HEK293 (cell line): Measurements from ENCODE around the gene PLCXD1.
A peak's percentile ranks its signal among the peaks of the same experiment; 100 is the strongest.

Source experiments
- CTCF ChIA-PET: fragments of 350-600 bp; formaldehyde crosslinking; extraction: SDS; loops from one replicate; lab custom pipeline; 2021; ENCODE audit warnings: antibody characterized with exemption; lab: Yijun Ruan, JAX
- POLR2A ChIA-PET: fragments of 300-600 bp; formaldehyde crosslinking; extraction: SDS; loops from one replicate; lab custom pipeline; 2020; ENCODE audit warnings: antibody characterized with exemption, inconsistent platforms; lab: Yijun Ruan, JAX
- H3K27ac ChIP-seq: fragments of 200-500 bp; sonication (Bioruptor generic); 2 replicates; pipeline ENCODE4 v1.5.1; 2014; ENCODE audit warnings: low read depth, low read length, control low read depth, inconsistent platforms; ENCODE audit errors: extremely low read depth
- H3K36me3 ChIP-seq, 2 experiments: fragments of 200-500 bp in 1 of 2; sonication (Bioruptor generic) in 1 of 2; 1 replicate in 1 of 2; 2 replicates in 1 of 2; pipeline ENCODE4 v1.5.1; 2014 to 2017; ENCODE audit warnings: inconsistent platforms in 2 of 2, low read length in 2 of 2; ENCODE audit not compliant: control insufficient read depth in 2 of 2, insufficient read depth in 1 of 2
- H3K4me1 ChIP-seq: fragments of 200-500 bp; sonication (Bioruptor generic); 2 replicates; pipeline ENCODE4 v1.5.1; 2014; ENCODE audit warnings: mild to moderate bottlenecking, low read length, inconsistent platforms; ENCODE audit not compliant: control insufficient read depth, insufficient read depth
- H3K4me3 ChIP-seq: 2 replicates; pipeline ENCODE4 v1.5.1; 2011; ENCODE audit warnings: low read depth, mild to moderate bottlenecking, control low read depth, low read length, moderate library complexity
- H3K9me3 ChIP-seq: fragments of 200-500 bp; sonication (Bioruptor generic); 2 replicates; pipeline ENCODE4 v1.5.1; 2014; ENCODE audit warnings: low read depth, low read length, inconsistent platforms; ENCODE audit not compliant: control insufficient read depth, insufficient read depth
- EGR2 ChIP-seq: fragments of 450-650 bp; formaldehyde crosslinking; IDR thresholded peaks from 2 replicates; pipeline ENCODE4 v1.5.1; 2016; ENCODE audit warnings: low read depth, missing biosample characterization, missing genetic modification characterization
- KLF1 ChIP-seq: fragments of 450-650 bp; formaldehyde crosslinking; IDR thresholded peaks from 2 replicates; pipeline ENCODE4 v1.5.1; 2016; ENCODE audit warnings: missing biosample characterization, missing genetic modification characterization
- KLF8 ChIP-seq: fragments of 450-650 bp; formaldehyde crosslinking; IDR thresholded peaks from 2 replicates; pipeline ENCODE4 v1.5.1; 2016; ENCODE audit warnings: missing biosample characterization, missing genetic modification characterization
- KLF9 ChIP-seq: fragments of 450-650 bp; formaldehyde crosslinking; IDR thresholded peaks from 2 replicates; pipeline ENCODE4 v1.5.1; 2016; ENCODE audit warnings: missing biosample characterization, missing genetic modification characterization, low read depth
- SETDB1 ChIP-seq: IDR thresholded peaks from one replicate; pipeline ENCODE4 v1.6.1; 2017; ENCODE audit warnings: mild to moderate bottlenecking, low read length, moderate library complexity, mixed read lengths; ENCODE audit not compliant: insufficient read length
- TRIM28 ChIP-seq: IDR thresholded peaks from 2 replicates; pipeline ENCODE4 v1.6.1; 2011; ENCODE audit warnings: low read length, control low read depth, borderline replicate concordance
- ZEB2 ChIP-seq: fragments of 450-650 bp; formaldehyde crosslinking; IDR thresholded peaks from 2 replicates; pipeline ENCODE4 v1.5.1; 2016; ENCODE audit warnings: missing biosample characterization, missing genetic modification characterization
- ZNF223 ChIP-seq: fragments of 450-650 bp; formaldehyde crosslinking; IDR thresholded peaks from 2 replicates; pipeline ENCODE4 v1.5.1; 2016; ENCODE audit warnings: missing biosample characterization, missing genetic modification characterization
- ZNF433 ChIP-seq: fragments of 450-650 bp; formaldehyde crosslinking; IDR thresholded peaks from 2 replicates; pipeline ENCODE4 v1.5.1; 2016; ENCODE audit warnings: missing biosample characterization, missing genetic modification characterization, low read depth
- ZNF544 ChIP-seq: fragments of 450-650 bp; formaldehyde crosslinking; IDR thresholded peaks from 2 replicates; pipeline ENCODE4 v1.5.0; 2017; ENCODE audit warnings: missing biosample characterization, missing genetic modification characterization
- ZNF571 ChIP-seq: fragments of 450-650 bp; formaldehyde crosslinking; IDR thresholded peaks from 2 replicates; pipeline ENCODE4 v1.5.0; 2017; ENCODE audit warnings: missing biosample characterization, missing genetic modification characterization
- ZNF621 ChIP-seq: fragments of 450-650 bp; formaldehyde crosslinking; IDR thresholded peaks from 2 replicates; pipeline ENCODE4 v1.5.1; 2017; ENCODE audit warnings: missing biosample characterization, missing genetic modification characterization
- ZNF629 ChIP-seq: fragments of 450-650 bp; formaldehyde crosslinking; IDR thresholded peaks from 2 replicates; pipeline ENCODE4 v1.5.1; 2017; ENCODE audit warnings: missing biosample characterization, missing genetic modification characterization
- ZNF670 ChIP-seq: fragments of 450-650 bp; formaldehyde crosslinking; IDR thresholded peaks from 2 replicates; pipeline ENCODE4 v1.5.1; 2016; ENCODE audit warnings: missing biosample characterization, missing genetic modification characterization, low read depth
- ZNF677 ChIP-seq: fragments of 450-650 bp; IDR thresholded peaks from 2 replicates; pipeline ENCODE4 v1.5.0; 2018; ENCODE audit warnings: missing biosample characterization, mild to moderate bottlenecking, missing genetic modification characterization, moderate library complexity
- ZNF707 ChIP-seq: fragments of 450-650 bp; formaldehyde crosslinking; IDR thresholded peaks from 2 replicates; pipeline ENCODE4 v1.5.1; 2016; ENCODE audit warnings: missing biosample characterization, missing genetic modification characterization
- ZNF777 ChIP-seq: fragments of 450-650 bp; formaldehyde crosslinking; IDR thresholded peaks from 2 replicates; pipeline ENCODE4 v1.5.1; 2017; ENCODE audit warnings: missing biosample characterization, missing genetic modification characterization, borderline replicate concordance
- ZNF837 ChIP-seq: fragments of 450-650 bp; formaldehyde crosslinking; IDR thresholded peaks from 2 replicates; pipeline ENCODE4 v1.5.1; 2016; ENCODE audit warnings: missing biosample characterization, missing genetic modification characterization
- ZXDB ChIP-seq: fragments of 450-650 bp; formaldehyde crosslinking; IDR thresholded peaks from 2 replicates; pipeline ENCODE4 v1.5.1; 2016; ENCODE audit warnings: missing biosample characterization, missing genetic modification characterization
- TF ChIP-seq, protein P1 (sequence below): fragments of 450-650 bp; formaldehyde crosslinking; IDR thresholded peaks from 2 replicates; pipeline ENCODE4; 2016; ENCODE audit warnings: missing biosample characterization, missing genetic modification characterization
- TF ChIP-seq, protein P2 (sequence below): fragments of 450-650 bp; formaldehyde crosslinking; IDR thresholded peaks from 2 replicates; pipeline ENCODE4 v1.5.1; 2017; ENCODE audit warnings: missing biosample characterization, missing genetic modification characterization
- TF ChIP-seq, protein P3 (sequence below): fragments of 450-650 bp; formaldehyde crosslinking; IDR thresholded peaks from 2 replicates; pipeline ENCODE4 v1.5.1; 2016; ENCODE audit warnings: missing biosample characterization, missing genetic modification characterization
- TF ChIP-seq, protein P4 (sequence below): IDR thresholded peaks from 2 replicates; pipeline ENCODE4 v1.6.1; 2011; ENCODE audit warnings: mild to moderate bottlenecking, low read depth, low read length, borderline replicate concordance

Gene PLCXD1

DNA sequence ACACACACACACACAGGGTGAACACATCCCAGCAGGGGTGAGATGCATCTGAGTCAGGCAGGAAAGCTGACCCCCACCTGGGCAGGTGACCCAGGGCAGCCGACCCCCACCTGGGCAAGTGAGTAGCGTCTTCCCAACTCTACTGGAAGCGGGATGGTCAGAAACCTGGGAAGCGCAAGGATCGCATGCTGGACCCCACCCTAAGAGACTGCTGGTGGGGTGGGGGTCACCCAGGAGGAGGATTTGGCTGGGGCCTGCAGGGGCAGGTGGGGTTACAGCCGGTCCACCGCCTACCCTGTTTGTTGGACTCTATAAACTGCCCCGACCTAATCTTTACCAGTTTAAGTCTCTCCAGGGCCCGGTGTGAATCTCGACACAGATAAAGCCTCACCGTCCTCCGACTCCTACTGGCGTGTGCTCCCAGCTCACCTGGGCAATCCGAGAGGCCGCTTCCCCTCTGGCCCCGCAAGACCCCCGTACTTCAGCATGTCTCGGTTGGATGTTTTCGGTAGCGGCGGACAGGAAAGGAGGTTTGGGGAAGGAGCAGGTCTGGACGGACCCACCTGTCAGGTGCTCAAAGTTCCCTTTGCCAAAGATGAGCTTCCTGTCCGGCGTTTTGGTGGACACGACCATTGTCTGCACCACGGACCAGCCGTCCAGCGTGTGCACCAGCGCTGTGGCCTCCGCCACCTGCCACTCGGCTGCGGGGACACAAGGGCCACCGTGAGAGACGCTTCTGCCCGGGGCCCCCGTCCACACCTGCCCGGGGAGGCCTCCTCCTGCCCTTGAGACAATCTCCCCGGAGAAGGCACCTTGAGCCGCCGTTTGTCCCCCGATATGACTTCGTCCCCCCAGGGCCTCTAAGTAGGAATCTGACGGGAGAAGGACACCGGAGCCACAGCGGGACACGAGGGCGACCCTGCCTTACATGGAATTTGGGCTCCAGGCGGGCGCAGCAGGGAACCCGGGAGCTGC is 35.5 kb downstream of the PLCXD1 start:
- H3K27ac ChIP-seq: no peak overlapping the region
- H3K4me3 ChIP-seq: no peak overlapping the region
- POLR2A ChIA-PET: no interaction called here
- TF ChIP-seq ZNF837 (tag by site-specific recombination) (no peak), KLF1 (tag by site-specific recombination) (no peak)
- TF ChIP-seq, protein P1, sequence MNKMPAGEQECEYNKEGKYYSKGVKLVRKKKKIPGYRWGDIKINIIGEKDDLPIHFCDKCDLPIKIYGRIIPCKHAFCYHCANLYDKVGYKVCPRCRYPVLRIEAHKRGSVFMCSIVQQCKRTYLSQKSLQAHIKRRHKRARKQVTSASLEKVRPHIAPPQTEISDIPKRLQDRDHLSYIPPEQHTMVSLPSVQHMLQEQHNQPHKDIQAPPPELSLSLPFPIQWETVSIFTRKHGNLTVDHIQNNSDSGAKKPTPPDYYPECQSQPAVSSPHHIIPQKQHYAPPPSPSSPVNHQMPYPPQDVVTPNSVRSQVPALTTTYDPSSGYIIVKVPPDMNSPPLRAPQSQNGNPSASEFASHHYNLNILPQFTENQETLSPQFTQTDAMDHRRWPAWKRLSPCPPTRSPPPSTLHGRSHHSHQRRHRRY: no peak
- TF ChIP-seq, protein P2, sequence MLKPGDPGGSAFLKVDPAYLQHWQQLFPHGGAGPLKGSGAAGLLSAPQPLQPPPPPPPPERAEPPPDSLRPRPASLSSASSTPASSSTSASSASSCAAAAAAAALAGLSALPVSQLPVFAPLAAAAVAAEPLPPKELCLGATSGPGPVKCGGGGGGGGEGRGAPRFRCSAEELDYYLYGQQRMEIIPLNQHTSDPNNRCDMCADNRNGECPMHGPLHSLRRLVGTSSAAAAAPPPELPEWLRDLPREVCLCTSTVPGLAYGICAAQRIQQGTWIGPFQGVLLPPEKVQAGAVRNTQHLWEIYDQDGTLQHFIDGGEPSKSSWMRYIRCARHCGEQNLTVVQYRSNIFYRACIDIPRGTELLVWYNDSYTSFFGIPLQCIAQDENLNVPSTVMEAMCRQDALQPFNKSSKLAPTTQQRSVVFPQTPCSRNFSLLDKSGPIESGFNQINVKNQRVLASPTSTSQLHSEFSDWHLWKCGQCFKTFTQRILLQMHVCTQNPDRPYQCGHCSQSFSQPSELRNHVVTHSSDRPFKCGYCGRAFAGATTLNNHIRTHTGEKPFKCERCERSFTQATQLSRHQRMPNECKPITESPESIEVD (tag by site-specific recombination): no peak
- TF ChIP-seq, all 188 proteins: peak for 0
- H3K36me3 ChIP-seq: peaks cover 7 to 44% of the 10 kb centered on the region in 2 experiments; a peak in 2 of 3 replicates
- H3K4me1 ChIP-seq: peaks cover 12% of the 10 kb centered on the region
- no peaks in the 10 kb centered on the region for H3K9me3 ChIP-seq
- CTCF ChIA-PET: no interaction called here

DNA sequence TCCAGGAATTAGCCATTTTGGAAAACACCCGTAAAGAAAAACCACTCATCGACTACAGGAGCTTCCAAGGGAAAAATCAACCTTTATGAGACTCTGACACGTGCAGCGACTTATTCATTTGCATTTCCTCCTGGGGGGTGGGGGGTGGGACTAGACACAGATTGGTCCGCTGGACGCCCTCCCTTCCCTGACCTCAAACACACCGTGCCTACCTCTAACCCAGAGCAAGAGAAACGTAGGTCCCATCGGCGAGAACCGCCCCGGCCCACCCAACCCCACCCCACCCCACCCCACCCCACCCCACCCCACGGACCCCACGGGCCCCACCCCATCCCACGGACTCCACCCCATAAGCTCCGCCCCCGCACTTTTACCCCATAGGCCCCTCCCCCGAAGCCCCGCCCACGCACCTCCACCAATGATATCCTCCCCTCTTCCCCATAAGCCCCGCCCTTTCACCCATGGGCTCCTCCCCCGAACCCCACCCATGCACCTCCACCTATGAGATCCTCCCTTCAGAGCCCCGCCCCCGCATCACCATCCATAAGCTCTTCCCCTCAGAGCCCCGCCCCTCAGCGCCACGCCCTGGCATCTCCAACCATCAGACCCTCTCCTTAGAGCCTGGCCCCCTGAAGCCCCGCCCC is 36.4 kb downstream of the PLCXD1 start:
- TF ChIP-seq EGR2 (tag by site-specific recombination) (peak; percentile 53), ZNF433 (no peak), ZNF670 (tag by site-specific recombination) (no peak), KLF1 (tag by site-specific recombination) (no peak), KLF9 (tag by site-specific recombination) (peak; percentile 80), KLF8 (tag by site-specific recombination) (peak; percentile 94), SETDB1 (no peak)
- TF ChIP-seq, protein P3, sequence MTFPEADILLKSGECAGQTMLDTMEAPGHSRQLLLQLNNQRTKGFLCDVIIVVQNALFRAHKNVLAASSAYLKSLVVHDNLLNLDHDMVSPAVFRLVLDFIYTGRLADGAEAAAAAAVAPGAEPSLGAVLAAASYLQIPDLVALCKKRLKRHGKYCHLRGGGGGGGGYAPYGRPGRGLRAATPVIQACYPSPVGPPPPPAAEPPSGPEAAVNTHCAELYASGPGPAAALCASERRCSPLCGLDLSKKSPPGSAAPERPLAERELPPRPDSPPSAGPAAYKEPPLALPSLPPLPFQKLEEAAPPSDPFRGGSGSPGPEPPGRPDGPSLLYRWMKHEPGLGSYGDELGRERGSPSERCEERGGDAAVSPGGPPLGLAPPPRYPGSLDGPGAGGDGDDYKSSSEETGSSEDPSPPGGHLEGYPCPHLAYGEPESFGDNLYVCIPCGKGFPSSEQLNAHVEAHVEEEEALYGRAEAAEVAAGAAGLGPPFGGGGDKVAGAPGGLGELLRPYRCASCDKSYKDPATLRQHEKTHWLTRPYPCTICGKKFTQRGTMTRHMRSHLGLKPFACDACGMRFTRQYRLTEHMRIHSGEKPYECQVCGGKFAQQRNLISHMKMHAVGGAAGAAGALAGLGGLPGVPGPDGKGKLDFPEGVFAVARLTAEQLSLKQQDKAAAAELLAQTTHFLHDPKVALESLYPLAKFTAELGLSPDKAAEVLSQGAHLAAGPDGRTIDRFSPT (tag by site-specific recombination): peak; percentile 77
- Histone ChIP-seq H3K27ac (no peak overlapping the region), H3K4me3 (peak overlapping the region; percentile 27), H3K36me3 (peaks cover 0 to 35% of the 10 kb centered on the region in 2 experiments; a peak in 1 of 3 replicates), H3K9me3 (no peaks in the 10 kb centered on the region), H3K4me1 (peaks cover 12% of the 10 kb centered on the region)
- CTCF ChIA-PET: no interaction called here
- POLR2A ChIA-PET: no interaction called here

DNA sequence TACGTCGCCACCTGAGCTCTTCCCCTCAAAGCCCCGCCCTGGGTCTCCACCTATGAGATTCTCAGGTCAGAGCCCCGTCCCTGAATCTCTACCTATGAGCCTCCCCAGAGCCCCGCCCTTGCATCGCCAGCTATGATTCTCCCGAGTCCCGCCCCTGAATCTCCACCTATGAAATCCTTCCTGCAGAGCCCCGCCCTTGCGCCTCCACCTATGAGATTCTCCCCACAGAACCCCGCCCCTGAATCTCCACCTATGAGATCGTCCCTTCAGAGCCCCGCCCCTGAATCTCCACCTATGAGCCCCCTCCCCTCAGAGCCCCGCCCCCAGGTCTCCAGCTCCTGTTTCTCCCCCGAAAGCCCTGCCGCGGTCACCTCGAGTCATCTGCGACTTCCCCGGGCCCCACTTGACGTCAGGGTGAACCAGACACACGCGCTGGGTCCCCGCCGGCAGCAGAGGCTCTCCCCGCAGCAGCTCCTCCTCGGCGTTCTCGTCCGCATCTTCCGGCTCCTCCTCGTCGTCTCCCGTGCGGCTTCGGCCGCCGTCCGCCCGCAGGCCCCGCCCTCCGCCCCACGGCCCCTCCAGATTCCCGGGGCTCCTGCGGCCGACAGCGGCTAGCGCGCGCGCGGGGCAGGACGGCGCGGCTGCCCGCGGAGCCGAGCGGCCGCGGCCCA is 37.0 kb downstream of the PLCXD1 start:
- POLR2A ChIA-PET: no interaction called here
- peak overlapping the region; percentile 64 for H3K4me3 ChIP-seq
- H3K36me3 ChIP-seq: peaks cover 0 to 29% of the 10 kb centered on the region in 2 experiments; a peak in 1 of 3 replicates
- CTCF ChIA-PET: no interaction called here
- peaks cover 12% of the 10 kb centered on the region for H3K4me1 ChIP-seq
- H3K27ac ChIP-seq: peak overlapping the region; percentile 92
- no peaks in the 10 kb centered on the region for H3K9me3 ChIP-seq
- TF ChIP-seq KLF8 (tag by site-specific recombination) (peak; percentile 91; the same call in 1 of the 2 replicates), ZNF621 (no peak), ZNF707 (tag by site-specific recombination) (no peak), ZEB2 (tag by site-specific recombination) (0 out of 2 replicates have a peak, but pooled peaks have one; percentile 33), ZNF777 (tag by site-specific recombination) (no peak), KLF9 (tag by site-specific recombination) (no peak; the same call in 1 of the 2 replicates), ZNF571 (no peak), ZNF544 (tag by site-specific recombination) (no peak), TRIM28 (no peak), ZNF629 (no peak), ZNF677 (tag by site-specific recombination) (no peak), ZNF223 (tag by site-specific recombination) (no peak), ZXDB (tag by site-specific recombination) (0 out of 2 replicates have a peak, but pooled peaks have one; percentile 14)
- TF ChIP-seq, protein P4, sequence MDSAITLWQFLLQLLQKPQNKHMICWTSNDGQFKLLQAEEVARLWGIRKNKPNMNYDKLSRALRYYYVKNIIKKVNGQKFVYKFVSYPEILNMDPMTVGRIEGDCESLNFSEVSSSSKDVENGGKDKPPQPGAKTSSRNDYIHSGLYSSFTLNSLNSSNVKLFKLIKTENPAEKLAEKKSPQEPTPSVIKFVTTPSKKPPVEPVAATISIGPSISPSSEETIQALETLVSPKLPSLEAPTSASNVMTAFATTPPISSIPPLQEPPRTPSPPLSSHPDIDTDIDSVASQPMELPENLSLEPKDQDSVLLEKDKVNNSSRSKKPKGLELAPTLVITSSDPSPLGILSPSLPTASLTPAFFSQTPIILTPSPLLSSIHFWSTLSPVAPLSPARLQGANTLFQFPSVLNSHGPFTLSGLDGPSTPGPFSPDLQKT: no peak
